Ascending aorta (tissue), 2 donors: ENCODE results near the gene SOX5. TPM values are rescaled to one million over a fixed set of nuclear protein-coding genes. Genes with fewer than 3 reads are reported as not detected.

ENCODE experiments used
- DNase-seq, 2 donors: peaks; one replicate each; pipeline ENCODE4 v3.0.0-alpha.2; 2019; ENCODE audit warnings: low spot score in 2 of 2
- H3K27ac ChIP-seq, 2 donors: fragments of 200-600 bp; sonication (generic); one replicate each; pipeline ENCODE4 v1.5.1; 2016 to 2017; ENCODE audit warnings: mild to moderate bottlenecking in 1 of 2
- H3K27me3 ChIP-seq: fragments of 200-600 bp; sonication (generic); one replicate; pipeline ENCODE4 v1.5.1; 2017
- H3K36me3 ChIP-seq, 2 donors: fragments of 200-600 bp; sonication (generic); one replicate each; pipeline ENCODE4 v1.5.1; 2016
- H3K4me1 ChIP-seq, 2 donors: fragments of 200-600 bp; sonication (generic); one replicate each; pipeline ENCODE4 v1.5.1; 2016 to 2017; ENCODE audit warnings: mild to moderate bottlenecking in 1 of 2
- H3K4me3 ChIP-seq, 2 donors: fragments of 200-600 bp; sonication (generic); one replicate each; pipeline ENCODE4 v1.5.1; 2016 to 2017; ENCODE audit warnings: mild to moderate bottlenecking in 1 of 2
- H3K9me3 ChIP-seq, 2 donors: fragments of 200-600 bp; sonication (generic); one replicate each; pipeline ENCODE4 v1.5.1; 2016
- intact Hi-C: fragments of 100-400 bp; cut with DNase I; formaldehyde crosslinking; loops from one replicate; pipeline ENCODE4 v1.15.1; 2023
- total RNA-seq: library from RNA; depleted of rRNA; stranded (reverse); fragments of >200 nt; gene quantifications from one replicate; pipeline ENCODE4 v1.1.0, GENCODE V29; 2016
- TF ChIP-seq, protein P1 (sequence below), 3 experiments: fragments of 200-600 bp in 2 of 3; fragments of 450-650 bp in 1 of 3; sonication (generic) in 2 of 3; IDR thresholded peaks; one replicate each; pipeline ENCODE4 v1.5.1; 2016 to 2019; ENCODE audit warnings: antibody characterized with exemption in 3 of 3, mild to moderate bottlenecking in 1 of 3, moderate library complexity in 1 of 3

The SOX5 gene
- total RNA-seq, 1 donor from 2014 or later = 18.2 TPM

DNA sequence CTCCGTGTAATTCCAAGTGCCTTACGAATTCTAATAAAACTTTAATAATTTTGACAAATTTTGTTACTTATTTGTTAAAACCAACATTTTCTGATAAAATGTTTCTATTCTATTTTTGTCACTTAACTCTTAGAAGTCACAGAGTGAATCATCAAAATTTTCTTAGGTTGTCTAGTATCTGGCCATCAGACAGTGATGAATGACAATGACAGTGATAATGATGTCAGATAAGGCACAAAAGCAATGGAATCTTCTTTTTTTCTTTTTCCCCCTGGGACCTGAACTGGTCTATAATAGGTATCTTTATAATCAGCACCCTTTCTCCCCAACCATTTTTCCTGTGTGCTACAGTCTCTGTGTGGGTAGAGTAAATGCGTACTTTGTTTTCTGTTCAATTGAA is 407.3 kb downstream of the SOX5 start:
- TF ChIP-seq, protein P1, sequence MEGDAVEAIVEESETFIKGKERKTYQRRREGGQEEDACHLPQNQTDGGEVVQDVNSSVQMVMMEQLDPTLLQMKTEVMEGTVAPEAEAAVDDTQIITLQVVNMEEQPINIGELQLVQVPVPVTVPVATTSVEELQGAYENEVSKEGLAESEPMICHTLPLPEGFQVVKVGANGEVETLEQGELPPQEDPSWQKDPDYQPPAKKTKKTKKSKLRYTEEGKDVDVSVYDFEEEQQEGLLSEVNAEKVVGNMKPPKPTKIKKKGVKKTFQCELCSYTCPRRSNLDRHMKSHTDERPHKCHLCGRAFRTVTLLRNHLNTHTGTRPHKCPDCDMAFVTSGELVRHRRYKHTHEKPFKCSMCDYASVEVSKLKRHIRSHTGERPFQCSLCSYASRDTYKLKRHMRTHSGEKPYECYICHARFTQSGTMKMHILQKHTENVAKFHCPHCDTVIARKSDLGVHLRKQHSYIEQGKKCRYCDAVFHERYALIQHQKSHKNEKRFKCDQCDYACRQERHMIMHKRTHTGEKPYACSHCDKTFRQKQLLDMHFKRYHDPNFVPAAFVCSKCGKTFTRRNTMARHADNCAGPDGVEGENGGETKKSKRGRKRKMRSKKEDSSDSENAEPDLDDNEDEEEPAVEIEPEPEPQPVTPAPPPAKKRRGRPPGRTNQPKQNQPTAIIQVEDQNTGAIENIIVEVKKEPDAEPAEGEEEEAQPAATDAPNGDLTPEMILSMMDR (IDR thresholded peaks at IDR 0.05) = no peak
- H3K4me1 ChIP-seq = peaks cover 0 to 5% of the 10 kb centered on the region in 2 donors
- DNase-seq = no peak
- H3K4me3 ChIP-seq = no peak overlapping the region
- H3K9me3 ChIP-seq = no peaks in the 10 kb centered on the region
- intact Hi-C loops = no loop called here
- H3K27ac ChIP-seq = no peak overlapping the region
- peaks cover 0 to 5% of the 10 kb centered on the region in 2 donors for H3K36me3 ChIP-seq
- no peaks in the 10 kb centered on the region for H3K27me3 ChIP-seq

DNA sequence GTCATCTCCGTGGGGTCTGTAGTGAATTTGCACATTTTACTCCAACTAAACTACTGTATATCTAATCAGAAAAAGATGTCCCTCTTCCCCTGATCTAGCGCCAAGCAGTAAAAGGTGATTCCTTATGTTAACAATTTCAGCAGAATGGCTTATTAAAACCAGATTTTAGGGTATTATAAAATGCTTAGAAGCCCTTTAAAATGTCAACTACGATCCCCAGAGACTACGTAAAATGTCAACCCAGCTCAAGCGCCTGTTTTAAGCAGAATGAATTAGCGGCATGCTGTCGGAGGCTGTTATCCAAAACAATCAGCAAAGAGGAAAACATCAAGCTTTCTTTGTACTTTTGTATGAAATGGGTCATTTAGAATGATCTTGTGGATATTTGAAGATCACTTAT is 408.9 kb downstream of the SOX5 start:
- no peaks in the 10 kb centered on the region for H3K27me3 ChIP-seq
- no peak for DNase-seq
- no peaks in the 10 kb centered on the region for H3K9me3 ChIP-seq
- H3K4me1 ChIP-seq = no peaks in the 10 kb centered on the region
- peaks cover 0 to 5% of the 10 kb centered on the region in 2 donors for H3K36me3 ChIP-seq
- intact Hi-C loops = no loop called here
- no peak overlapping the region for H3K27ac ChIP-seq
- TF ChIP-seq, protein P1 (IDR thresholded peaks at IDR 0.05) = no peak
- no peak overlapping the region for H3K4me3 ChIP-seq

DNA sequence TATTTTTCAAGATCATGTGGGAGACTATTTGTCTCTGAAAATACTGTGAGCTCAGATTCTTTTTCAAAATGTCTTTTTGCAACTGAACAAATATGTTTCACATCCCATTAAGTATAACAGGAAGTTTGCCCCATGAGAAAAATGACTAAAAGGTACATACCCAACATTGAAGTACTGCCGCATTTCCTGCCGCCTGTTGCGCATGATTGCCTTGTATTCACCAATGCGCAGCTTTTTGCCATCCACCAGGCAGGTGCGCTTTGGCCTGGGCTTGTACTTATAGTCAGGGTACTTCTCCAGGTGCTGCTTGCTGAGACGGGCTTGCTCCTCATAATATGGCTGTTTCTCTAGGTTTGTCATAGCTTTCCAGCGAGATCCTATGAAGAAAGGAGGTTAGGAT is 413.2 kb downstream of the SOX5 start:
- TF ChIP-seq, protein P1 (IDR thresholded peaks at IDR 0.05) = no peak
- H3K27me3 ChIP-seq = no peaks in the 10 kb centered on the region
- H3K4me3 ChIP-seq = no peak overlapping the region
- intact Hi-C loops = no loop called here
- H3K9me3 ChIP-seq = no peaks in the 10 kb centered on the region
- H3K27ac ChIP-seq = no peak overlapping the region
- H3K4me1 ChIP-seq = no peaks in the 10 kb centered on the region
- no peak for DNase-seq
- H3K36me3 ChIP-seq = peaks cover 0 to 5% of the 10 kb centered on the region in 2 donors

DNA sequence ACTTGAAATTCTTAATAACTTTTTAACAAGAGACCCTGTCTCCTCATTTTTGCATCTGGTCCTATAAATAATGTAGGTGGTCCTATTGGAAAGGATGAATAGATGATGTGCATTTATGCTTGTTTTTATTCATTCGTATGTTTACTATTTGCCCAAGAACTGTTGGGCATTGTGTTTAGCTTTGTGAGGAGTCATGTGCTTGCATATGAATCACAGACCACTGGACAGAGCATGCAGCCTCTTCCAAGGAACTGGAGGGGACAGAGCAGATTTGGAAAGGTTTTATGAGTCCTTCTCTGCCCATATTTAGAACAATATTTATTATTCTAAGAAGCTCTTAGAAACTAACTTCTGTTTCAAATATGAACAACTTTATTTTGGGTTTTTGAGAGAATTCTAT is 414.0 kb downstream of the SOX5 start:
- Histone ChIP-seq H3K36me3 (peaks cover 0 to 5% of the 10 kb centered on the region in 2 donors), H3K27ac (no peak overlapping the region), H3K4me3 (no peak overlapping the region), H3K27me3 (no peaks in the 10 kb centered on the region), H3K4me1 (no peaks in the 10 kb centered on the region), H3K9me3 (no peaks in the 10 kb centered on the region)
- no peak for DNase-seq
- intact Hi-C loops = no loop called here
- TF ChIP-seq, protein P1 (IDR thresholded peaks at IDR 0.05) = no peak

DNA sequence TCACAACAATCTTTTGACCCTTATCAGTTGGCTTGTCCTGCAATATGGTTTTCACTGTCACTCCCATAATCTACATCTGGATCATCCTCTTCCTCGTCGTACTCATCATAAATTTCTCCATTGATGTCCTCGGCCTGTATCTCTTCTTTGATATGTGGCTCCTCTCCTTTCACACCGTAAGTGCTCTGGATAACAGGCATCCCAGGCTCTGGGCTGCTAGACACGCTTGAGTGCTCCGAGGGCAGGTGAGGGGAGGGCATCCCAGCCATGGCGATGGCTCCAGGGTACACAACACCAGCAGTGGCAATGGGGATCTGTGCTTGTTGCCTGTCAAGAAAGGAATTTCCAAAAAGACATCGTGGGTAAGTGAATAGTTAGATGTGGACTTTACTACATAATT is 415.3 kb downstream of the SOX5 start:
- Histone ChIP-seq H3K27me3 (no peaks in the 10 kb centered on the region), H3K9me3 (no peaks in the 10 kb centered on the region)
- TF ChIP-seq, protein P1 (IDR thresholded peaks at IDR 0.05) = no peak

DNA sequence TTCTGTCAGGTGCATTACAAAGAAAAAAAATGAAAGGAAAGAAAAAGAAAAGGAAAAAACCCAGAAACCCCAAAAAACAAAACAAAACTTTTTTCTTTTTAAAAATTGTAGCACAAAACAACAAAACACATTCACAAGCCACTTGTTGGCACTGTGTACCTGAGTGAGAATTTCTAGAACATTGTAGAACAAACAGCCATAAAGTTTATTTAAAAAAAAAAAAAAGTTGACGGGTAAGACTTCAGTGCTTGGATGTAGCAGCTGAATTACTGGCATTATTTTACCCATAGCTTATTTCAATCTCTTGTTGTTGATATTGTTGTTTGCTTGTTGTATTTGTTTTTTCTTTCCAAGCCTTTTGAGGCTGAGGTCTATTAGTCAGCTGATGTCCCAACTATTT is 415.8 kb downstream of the SOX5 start:
- Histone ChIP-seq H3K36me3 (no peaks in the 10 kb centered on the region), H3K9me3 (no peaks in the 10 kb centered on the region), H3K27me3 (no peaks in the 10 kb centered on the region), H3K27ac (no peak overlapping the region), H3K4me1 (no peaks in the 10 kb centered on the region), H3K4me3 (no peak overlapping the region)
- intact Hi-C loops = no loop called here
- DNase-seq = no peak
- TF ChIP-seq, protein P1 (IDR thresholded peaks at IDR 0.05) = no peak

More for the DNA sequence above, 415.3 kb downstream of the SOX5 start:
- H3K27ac ChIP-seq = no peak overlapping the region
- H3K4me3 ChIP-seq = no peak overlapping the region
- no peak for DNase-seq
- H3K4me1 ChIP-seq = no peaks in the 10 kb centered on the region
- intact Hi-C loops = no loop called here
- peaks cover 0 to 3% of the 10 kb centered on the region in 2 donors for H3K36me3 ChIP-seq
